D341Med (cell line): ENCODE data around the gene PALD1.

Experiments
- DNase-seq: peaks from one replicate; pipeline ENCODE4 v3.0.0; 2012; ENCODE audit warnings: low spot score

PALD1 gene

GRCh38 chr10:70535451-70535850, 56.9 kb downstream of the PALD1 start:
- no peak for DNase-seq

DNA sequence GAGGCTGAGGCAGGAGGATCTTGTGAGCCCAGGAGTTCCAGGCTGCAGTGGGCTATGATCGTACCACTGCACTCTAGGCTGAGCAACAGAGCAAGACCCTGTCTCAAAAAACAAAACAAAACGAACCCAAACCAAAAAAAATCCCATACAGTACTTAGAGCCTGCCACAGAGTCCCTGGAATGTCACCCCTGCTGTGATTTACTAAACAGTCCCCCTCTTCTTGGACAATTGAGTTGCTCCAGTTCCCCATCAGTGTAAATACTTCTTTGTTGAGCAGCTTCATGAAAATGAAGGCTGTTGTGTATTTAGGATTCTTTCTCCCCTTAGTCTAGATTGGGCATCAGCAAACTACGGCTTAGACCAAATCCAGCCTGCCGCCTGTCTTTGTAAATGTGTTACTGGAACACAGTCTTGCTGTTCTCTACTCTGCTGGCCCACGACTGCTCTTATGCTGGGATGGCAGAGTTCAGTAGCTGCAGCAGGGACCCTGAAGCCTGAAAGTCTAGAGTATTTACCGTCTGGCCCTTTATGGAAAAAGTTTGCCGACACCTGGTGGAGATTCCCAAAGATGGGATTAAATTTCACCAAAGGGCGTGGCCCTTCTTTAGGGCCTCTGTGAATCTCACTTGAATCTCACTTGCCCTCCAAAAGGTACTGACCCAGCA, 57.8 kb downstream of the PALD1 start:
- no peak for DNase-seq

- DNase-seq, result peak; percentile 42
Measured at GRCh38 chr10:70537398-70538194, 59.0 kb downstream of the PALD1 start.

DNA sequence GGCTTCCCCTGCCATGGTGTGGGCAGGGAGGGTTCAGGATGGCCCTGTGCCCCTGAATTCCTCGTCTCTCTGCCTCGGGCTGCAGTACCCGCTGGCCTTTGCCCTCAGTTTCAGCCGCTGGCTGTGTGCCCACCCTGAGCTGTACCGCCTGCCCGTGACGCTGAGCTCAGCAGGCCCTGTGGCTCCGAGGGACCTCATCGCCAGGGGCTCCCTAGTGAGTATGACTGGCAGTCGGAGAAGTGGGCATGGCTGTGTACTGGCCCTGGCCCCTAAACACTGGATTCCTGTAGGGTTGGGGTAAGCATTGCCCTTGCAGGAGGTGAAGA, 59.6 kb downstream of the PALD1 start:
- DNase-seq, result no peak

DNA sequence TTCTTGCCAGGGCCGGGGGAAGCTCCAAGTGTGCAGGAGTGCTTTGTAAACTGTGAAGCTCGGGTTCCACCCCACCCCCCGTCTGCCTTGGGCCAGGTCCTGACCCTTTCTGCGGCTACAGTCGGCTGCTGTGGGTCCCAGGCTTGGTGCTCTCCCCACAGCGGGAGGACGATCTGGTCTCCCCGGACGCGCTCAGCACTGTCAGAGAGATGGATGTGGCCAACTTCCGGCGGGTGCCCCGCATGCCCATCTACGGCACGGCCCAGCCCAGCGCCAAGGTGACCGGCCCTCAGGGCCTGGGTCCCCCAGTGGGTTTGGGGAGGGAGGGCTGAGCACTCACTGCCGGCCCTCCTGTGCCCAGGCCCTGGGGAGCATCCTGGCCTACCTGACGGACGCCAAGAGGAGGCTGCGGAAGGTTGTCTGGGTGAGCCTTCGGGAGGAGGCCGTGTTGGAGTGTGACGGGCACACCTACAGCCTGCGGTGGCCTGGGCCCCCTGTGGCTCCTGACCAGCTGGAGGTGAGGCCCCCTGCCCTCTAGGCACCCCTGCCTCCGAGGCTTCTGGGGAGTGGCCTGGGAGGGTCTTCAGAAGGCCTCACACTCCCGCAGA, 60.3 kb downstream of the PALD1 start:
- DNase-seq, result no peak

DNA sequence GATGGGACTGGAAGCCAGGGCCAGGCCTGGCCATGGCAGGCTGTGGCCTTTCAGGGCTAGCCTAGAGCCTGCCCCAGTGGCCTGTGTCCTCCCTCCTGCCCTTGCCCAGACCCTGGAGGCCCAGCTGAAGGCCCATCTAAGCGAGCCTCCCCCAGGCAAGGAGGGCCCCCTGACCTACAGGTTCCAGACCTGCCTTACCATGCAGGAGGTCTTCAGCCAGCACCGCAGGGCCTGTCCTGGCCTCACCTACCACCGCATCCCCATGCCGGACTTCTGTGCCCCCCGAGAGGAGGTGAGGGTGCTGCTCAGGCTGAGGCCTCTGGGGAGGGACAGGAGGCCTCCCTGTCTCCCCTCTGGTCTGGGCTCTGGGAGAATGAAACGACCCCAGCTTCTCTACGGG, 60.9 kb downstream of the PALD1 start:
- no peak for DNase-seq

DNA sequence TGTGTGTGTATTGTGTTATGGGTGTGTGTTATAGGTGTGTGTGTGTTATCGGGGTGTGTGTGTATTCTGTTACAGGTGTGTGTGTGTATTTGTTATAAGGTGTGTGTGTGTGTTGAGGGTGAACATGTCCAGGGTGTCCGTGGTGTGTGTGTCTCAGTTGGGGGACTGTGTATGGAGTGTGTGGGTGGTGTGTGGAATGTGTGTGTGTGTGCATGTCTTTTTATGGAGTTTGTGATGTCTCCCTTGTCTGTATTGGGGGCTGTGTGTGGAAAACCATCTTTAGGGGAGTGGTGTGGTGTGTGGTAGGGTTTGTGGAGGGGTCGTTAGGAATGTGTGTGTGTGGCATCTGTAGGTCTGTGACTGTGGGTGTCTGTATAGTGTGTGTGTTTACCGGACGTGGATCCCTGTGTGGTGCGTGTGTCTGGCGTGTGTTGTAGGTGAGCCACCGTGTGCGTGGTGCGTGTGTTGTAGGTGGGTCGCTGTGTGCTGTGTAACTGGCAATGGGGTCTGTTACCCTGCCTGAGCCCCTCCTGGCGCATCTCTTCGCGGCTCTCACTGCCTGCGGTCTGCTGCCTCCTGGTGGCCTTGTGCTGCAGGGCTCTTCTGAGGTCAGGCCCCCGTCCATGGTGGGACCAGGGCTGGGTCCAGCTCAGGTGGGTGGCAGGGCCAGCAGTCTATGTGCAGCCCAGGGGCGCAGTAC, 61.7 kb downstream of the PALD1 start:
- DNase-seq, result peak; percentile 55

DNA sequence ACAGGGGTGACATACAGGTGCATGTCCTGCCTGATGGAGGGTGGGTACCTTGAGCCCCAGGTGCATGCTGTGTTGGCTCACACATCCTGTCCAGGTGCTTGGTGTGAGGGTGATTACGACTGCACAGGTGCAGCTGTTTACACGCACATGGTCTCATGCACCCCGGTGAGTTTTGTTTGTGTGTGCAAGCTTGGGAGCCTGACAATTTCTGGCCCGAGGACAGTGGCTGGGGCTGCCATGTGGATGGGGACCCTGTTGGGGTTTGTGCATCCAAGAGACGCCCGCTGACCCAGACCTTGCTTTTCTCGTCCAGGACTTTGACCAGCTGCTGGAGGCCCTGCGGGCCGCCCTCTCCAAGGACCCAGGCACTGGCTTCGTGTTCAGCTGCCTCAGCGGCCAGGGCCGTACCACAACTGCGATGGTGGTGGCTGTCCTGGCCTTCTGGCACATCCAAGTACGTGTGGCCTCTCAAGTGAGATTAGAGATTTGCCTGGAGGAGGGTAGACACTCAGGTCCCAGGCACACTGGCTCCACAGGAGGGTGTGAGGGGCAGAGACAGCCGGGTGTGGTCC, 62.3 kb downstream of the PALD1 start:
- no peak for DNase-seq

- DNase-seq, result no peak
Measured at GRCh38 chr10:70541736-70542564, 63.4 kb downstream of the PALD1 start.

DNA sequence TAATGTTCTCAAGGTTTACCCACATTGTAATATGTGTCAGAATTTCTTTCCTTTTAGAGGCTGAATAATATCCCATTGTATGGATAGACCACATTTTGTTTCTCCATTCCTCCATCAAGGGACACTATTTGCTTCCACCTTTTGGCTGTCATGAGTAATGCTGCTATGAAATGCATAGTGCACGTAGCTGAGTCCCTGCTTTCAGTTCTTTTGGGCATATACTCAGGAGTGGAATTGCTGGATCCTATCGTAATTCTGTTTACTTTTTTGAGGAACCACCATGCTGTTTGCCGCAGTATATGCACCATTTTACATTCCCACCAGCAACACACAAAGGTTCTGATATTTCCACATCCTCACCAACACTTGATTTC, 64.0 kb downstream of the PALD1 start:
- no peak for DNase-seq

GRCh38 chr10:70543911-70544310, 65.3 kb downstream of the PALD1 start:
- DNase-seq, result no peak

- DNase-seq, result no peak
Measured at GRCh38 chr10:70544431-70545340, 66.1 kb downstream of the PALD1 start.

DNA sequence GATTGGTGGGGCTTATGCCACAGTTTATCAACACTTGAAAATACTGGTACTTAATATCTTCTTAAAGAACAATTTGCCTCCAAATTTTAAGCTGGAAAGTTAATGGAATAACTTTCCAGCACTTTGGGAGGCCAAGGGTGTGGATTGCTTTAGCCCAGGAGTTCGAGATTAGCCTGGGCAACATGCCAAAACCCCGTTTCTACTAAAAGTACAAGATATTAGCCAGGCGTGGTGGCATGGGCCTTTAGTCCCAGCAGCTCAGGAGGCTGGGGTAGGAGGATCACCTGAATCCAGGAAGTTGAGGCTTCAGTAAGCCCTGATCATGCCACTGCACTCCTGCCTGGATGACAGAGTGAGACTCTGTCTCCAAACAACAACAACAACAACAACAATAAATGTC, 68.0 kb downstream of the PALD1 start:
- no peak for DNase-seq

DNA sequence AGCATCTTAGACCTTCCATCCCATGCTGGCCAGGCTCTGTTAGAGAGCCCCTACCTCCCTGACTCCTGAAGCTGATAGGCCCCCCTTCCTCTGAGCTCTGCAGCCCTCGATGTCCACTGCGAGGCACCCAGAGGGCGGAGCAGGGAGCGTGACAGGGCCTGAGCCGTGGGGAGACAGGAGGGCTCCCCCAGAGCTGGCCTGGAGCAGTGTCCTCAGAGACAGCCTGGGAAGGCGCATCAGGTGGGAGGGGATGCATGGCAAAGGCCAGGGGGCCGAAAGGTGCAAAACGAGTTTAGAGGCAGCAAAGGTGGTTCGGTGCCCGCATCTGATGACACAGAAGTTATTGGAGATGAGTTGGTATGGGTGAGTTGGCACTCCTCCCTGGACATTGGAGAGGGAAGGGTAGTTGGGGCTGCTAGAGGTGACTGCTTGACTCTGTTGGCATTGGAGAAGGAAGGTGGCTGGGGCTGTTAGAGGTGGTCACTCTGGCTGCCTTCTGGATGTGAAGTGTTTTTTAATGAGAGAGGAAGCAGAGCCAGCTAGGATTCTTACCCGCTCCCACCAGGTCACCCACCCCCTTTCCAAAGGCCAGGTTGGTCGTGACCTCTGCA, 70.9 kb downstream of the PALD1 start:
- no peak for DNase-seq

DNA sequence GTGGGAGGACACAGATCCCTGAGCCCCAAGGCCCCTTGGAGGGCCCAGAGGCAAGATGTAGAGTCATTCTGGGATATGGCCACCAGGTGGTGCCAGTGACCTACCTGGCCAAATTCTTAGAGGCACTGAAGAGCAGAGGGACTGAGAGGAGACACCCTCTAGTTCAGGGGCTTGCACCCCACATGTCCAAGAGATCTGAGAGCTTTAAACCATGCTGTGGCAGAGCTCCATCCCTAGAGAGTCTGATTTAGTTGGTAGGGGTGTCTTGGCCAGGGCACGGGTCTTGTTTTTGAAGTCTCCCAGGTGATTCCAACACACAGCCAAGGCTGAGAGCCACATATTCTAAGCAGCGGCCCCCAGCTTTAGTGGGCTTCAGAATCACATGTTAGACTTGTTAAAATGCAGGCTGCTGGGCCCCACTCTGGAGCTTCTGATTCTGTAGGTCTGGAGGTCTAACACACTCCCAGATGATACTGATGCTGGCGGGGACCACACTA, 71.4 kb downstream of the PALD1 start:
- peak; percentile 74 for DNase-seq

- no peak for DNase-seq
Measured at GRCh38 chr10:70550459-70550858, 71.9 kb downstream of the PALD1 start.

- no peak for DNase-seq
Measured at GRCh38 chr10:70551466-70551865, 72.9 kb downstream of the PALD1 start.

- DNase-seq, result no peak
Measured at GRCh38 chr10:70551971-70552422, 73.4 kb downstream of the PALD1 start.

GRCh38 chr10:70552586-70552985, 74.0 kb downstream of the PALD1 start:
- no peak for DNase-seq

DNA sequence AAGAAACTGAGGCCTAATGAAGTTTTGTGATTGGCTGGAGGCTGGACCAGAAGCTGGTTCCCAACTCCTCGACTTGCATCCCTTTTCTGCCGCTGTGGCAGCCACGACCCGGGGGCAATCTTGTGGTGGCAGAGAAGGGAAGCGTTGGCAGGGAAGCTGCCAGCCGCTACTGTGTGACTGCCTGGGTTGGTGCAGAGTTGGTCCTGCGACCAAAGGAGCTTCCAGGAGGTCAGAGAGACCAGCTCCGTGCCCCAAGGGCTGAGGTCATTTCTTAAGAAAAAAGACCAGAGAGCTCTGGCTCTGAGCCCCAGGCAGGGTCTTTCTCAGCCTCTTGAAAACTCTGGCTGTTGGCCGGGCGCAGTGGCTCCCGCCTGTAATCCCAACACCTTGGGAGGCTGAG, 76.8 kb downstream of the PALD1 start:
- DNase-seq, result no peak
